ENCODE measurements around the gene ISLR2. TPM values are rescaled to one million over a fixed set of nuclear protein-coding genes. Genes with fewer than 3 reads are reported as not detected.

The ISLR2 gene
- polyA plus RNA-seq, 12 donors = 2.8 to 12.0 (median 4.5) TPM; not detected in 1

GRCh38 chr15:74176262-74177214, 46.2 kb downstream of the ISLR2 start:
- DNase-seq = no peak

- DNase-seq = no peak
These were observed 48.1 kb downstream of the ISLR2 start for GRCh38 chr15:74178326-74179100.

DNA sequence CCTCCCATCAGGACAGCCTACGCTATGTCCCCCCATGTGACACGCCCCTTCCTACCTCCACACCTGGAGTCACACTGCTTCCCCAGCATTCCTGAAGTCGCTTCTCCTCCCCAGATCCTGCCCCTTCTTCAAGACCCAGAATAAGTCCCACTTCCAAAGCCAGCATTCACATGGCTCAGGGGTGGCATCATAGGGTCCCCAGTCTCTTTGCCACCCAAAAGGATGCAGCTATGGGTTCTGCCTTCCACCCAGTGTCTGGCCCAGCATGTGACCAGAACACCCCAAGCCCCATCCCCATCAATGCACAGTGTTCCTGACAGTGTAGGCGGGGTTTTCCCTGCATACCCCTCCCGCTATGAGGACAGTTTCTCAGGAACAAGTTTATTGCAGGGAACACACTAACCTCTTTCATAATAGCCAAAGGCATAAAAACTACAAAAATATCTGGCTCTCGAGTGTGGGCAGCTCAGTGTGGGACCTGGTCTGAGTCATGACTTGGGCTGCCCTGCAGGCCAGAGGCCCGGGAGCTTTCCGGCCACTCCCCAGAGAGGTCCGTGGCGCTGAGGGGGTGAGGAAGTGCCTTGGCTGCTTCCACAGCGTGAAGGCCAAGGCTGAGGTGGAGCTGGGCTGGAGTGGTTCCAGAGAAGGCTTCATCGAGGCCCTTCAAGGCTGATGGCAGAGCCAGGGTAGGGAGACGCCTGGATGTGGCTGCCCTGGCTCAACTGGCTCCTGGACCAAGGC, 48.9 kb downstream of the ISLR2 start:
- no peak for DNase-seq

DNA sequence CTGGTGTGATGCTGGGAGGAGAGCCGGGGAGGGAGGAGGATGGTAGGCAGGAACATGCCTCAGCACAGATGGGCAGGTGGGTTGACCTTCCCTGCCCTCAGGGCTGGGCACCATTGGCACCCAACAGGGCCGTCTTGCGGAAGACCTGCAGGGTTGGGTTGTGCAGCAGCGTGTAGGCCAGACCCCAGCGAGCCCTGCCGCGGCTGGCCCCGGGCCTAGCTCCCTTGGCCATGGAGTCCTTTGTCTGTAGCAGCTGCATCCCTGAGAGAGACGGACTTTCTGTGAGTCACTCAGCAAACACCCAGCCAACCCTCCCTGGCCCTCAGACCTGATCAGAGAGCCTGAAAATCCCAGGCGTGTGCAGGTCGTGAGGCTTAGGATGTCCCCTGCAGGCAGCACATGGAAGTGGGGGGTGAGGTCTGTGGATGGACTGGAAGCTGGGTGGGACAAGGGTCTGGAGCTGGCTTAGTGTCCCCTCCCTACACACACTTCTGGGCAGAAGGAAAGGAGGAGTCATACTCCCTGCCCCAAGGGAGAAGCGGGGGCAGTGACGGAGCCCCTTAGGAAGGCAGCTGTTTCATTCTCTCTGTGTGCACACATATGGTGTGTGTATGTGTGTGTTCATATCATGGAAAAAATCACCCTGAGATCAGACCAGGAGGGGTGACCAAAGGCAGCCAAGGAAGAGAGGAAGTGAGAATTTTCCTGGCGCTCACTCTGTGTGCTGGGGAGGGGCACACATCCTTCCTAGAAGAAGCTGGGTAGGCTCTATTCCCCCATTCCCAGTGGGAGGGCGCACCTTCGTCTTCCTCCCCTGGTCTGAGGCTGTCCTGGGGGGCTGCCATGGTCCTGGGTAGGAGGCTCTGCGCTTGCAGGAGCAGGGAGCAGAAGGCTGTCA, 49.8 kb downstream of the ISLR2 start:
- peak; percentile 83 for DNase-seq

GRCh38 chr15:74180881-74181602, 50.7 kb downstream of the ISLR2 start:
- no peak for DNase-seq

- no peak for DNase-seq
These were observed 51.7 kb downstream of the ISLR2 start for GRCh38 chr15:74182131-74182530.

DNA sequence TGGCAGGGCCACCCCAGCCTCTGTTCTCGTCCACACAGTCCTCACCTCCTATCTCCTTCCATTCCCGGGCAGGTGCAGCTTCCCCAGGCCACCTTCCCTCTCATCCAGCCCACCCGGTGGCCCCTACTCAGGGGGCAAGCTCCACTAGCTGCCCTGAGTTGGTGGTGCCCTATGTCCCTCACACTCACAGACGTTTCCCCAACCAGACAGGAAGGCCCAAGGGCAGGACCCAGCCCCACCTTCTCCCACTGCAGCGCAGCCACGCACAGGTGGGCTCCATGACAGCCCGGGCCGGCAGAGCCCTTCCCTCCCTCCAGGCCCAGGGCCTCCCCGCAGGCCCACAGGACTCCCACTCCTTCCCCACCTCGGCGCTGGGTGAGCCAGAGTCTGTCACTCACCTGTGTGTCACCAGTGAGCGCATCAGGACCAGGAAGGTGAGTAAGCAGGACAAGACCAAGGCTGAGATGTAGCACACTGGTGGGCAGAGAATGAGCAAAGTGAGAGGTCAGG, 54.3 kb downstream of the ISLR2 start:
- DNase-seq = no peak

GRCh38 chr15:74185710-74186348, 55.4 kb downstream of the ISLR2 start:
- DNase-seq = no peak

Other genes starting within 250 kb of the ISLR2 start
- gene LOXL1, start 204.1 kb upstream of the ISLR2 start, polyA plus RNA-seq (ENCODE audit: insufficient read length in 12 of 12) = 10 to 100 TPM in 11 of 12 donors, not detected in 1; 23.7 to 68.2 (median 28.4) TPM
- 10 to 100 TPM in 11 of 12 donors, not detected in 1; 15.4 to 46.2 (median 27.4) TPM for gene STOML1, start 138.3 kb upstream of the ISLR2 start, polyA plus RNA-seq (ENCODE audit: insufficient read length in 12 of 12)
- gene PML, start 135.9 kb upstream of the ISLR2 start, polyA plus RNA-seq (ENCODE audit: insufficient read length in 12 of 12) = 10 to 100 TPM in 11 of 12 donors, not detected in 1; 20.1 to 42.4 (median 28.7) TPM
- under 1 TPM in 9 of 12 donors, not detected in 3; 0.08 to 0.68 (median 0.37) TPM for gene GOLGA6A, start 48.0 kb upstream of the ISLR2 start, polyA plus RNA-seq (ENCODE audit: insufficient read length in 12 of 12)
- gene ISLR, start 43.1 kb downstream of the ISLR2 start, polyA plus RNA-seq (ENCODE audit: insufficient read length in 12 of 12) = 100 to 1,000 TPM; 117 to 472 (median 179) TPM
- gene STRA6, start 72.2 kb downstream of the ISLR2 start, polyA plus RNA-seq (ENCODE audit: insufficient read length in 12 of 12) = 1 to 10 TPM in 7 of 12 donors, under 1 TPM in 3, not detected in 2; 0.71 to 3.4 (median 1.0) TPM
- under 1 TPM in 3 of 12 donors, not detected in 9; 0.17 to 0.36 (median 0.22) TPM for gene CCDC33, start 105.7 kb downstream of the ISLR2 start, polyA plus RNA-seq (ENCODE audit: insufficient read length in 12 of 12)
- 1 to 10 TPM in 10 of 12 donors, not detected in 2; 1.1 to 2.5 (median 1.7) TPM for gene CYP11A1, start 237.1 kb downstream of the ISLR2 start, polyA plus RNA-seq (ENCODE audit: insufficient read length in 12 of 12)

Data from muscle of arm (tissue), 12 donors.